Measurements from ENCODE around the gene ATG9A.

Gene ATG9A

DNA sequence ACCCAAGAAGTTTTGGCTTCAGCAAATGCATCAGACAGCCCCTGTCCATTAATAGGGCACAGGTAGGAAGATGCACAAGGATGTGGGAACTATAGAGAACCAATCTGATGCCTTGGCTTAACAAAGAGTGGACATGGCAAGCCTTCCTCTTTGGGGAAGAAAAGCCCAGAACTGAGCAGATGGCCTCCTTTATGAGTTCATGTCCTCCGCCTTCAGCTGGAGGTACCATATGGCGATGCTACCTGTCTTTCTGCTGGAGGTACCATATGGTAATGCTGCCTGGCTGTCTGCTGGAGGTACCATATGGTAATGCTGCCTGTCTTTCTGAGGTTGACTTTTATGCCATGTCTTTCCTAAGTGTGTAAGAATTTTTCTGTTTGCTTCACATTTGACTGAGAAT lies 45.3 kb downstream of the ATG9A start:
- H3K79me2 ChIP-seq (ENCODE audit: low read length) = peaks cover 16% of the 10 kb centered on the region
- no peaks in the 10 kb centered on the region for H4K20me1 ChIP-seq (ENCODE audit: insufficient read depth, low read length)
- peaks cover 4% of the 10 kb centered on the region; the same call in 1 of the 2 replicates for H3K36me3 ChIP-seq (replicated peaks; ENCODE audit: insufficient read depth, low read length)
- H3K9me2 ChIP-seq (replicated peaks; ENCODE audit: insufficient read depth, low read length) = no peaks in the 10 kb centered on the region
- TF ChIP-seq EZH2 (optimal IDR thresholded peaks at IDR 0.05; ENCODE audit: low read depth, low read length) = no peak
- TF ChIP-seq CTCF (IDR thresholded peaks at IDR 0.05; ENCODE audit: low read length) = no peak
- TF ChIP-seq EZH2phosphoT487 (IDR thresholded peaks at IDR 0.05; ENCODE audit: low read length) = no peak
- H3K27ac ChIP-seq (ENCODE audit: low read length) = no peak overlapping the region
- peaks cover 3% of the 10 kb centered on the region; the same call in 1 of the 2 replicates for H3K4me1 ChIP-seq (ENCODE audit: low read length)
- H2AFZ ChIP-seq (ENCODE audit: low read length) = no peak overlapping the region
- H3F3A ChIP-seq (ENCODE audit: insufficient read depth, low read length) = no peaks in the 10 kb centered on the region
- H3K9me3 ChIP-seq (replicated peaks; ENCODE audit: insufficient read depth, low read length) = no peaks in the 10 kb centered on the region
- no peak overlapping the region for H3K4me3 ChIP-seq (ENCODE audit: low read length)
- DNase-seq = no peak
- no peaks in the 10 kb centered on the region for H3K27me3 ChIP-seq (replicated peaks; ENCODE audit: insufficient read depth, low read length)
- no peak overlapping the region for H3K9ac ChIP-seq (ENCODE audit: low read length)
- H3K4me2 ChIP-seq (ENCODE audit: low read depth, low read length) = no peak overlapping the region

DNA sequence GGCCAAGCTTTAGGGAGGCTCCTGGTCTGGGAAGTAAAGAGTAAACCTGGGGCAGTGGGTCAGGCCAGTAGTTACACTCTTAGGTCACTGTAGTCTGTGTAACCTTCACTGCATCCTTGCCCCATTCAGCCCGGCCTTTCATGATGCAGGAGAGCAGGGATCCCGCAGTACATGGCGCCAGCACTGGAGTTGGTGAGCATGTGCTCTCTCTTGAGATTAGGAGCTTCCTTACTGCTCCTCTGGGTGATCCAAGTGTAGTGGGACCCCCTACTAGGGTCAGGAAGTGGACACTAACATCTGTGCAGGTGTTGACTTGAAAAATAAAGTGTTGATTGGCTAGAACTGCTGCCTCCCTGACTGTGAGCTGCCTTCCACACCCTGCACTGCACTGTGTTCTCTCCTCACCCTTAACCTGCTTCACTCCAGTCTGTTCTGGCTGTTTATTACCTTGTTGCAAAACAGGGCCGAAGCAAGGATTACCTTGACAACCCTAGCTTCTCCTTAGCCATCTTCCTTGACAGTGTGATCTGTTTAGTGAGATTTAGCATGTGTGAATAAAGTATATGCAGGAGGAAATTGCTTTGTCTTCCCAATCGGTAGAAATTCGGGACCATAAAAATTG lies 46.2 kb downstream of the ATG9A start:
- no peak for TF ChIP-seq EZH2 (optimal IDR thresholded peaks at IDR 0.05; ENCODE audit: low read depth, low read length)
- no peak for TF ChIP-seq CTCF (IDR thresholded peaks at IDR 0.05; ENCODE audit: low read length)
- TF ChIP-seq EZH2phosphoT487 (IDR thresholded peaks at IDR 0.05; ENCODE audit: low read length) = no peak
- Histone ChIP-seq H3K9me3 (replicated peaks; ENCODE audit: insufficient read depth, low read length) (no peaks in the 10 kb centered on the region), H3K27me3 (replicated peaks; ENCODE audit: insufficient read depth, low read length) (no peaks in the 10 kb centered on the region), H3F3A (ENCODE audit: insufficient read depth, low read length) (no peaks in the 10 kb centered on the region), H3K4me1 (ENCODE audit: low read length) (peaks cover 7% of the 10 kb centered on the region; the same call in 1 of the 2 replicates), H3K27ac (ENCODE audit: low read length) (no peak overlapping the region), H2AFZ (ENCODE audit: low read length) (no peak overlapping the region), H3K4me2 (ENCODE audit: low read depth, low read length) (no peak overlapping the region), H4K20me1 (ENCODE audit: insufficient read depth, low read length) (no peaks in the 10 kb centered on the region), H3K79me2 (ENCODE audit: low read length) (peaks cover 24% of the 10 kb centered on the region), H3K4me3 (ENCODE audit: low read length) (no peak overlapping the region), H3K9ac (ENCODE audit: low read length) (no peak overlapping the region), H3K9me2 (replicated peaks; ENCODE audit: insufficient read depth, low read length) (no peaks in the 10 kb centered on the region), H3K36me3 (replicated peaks; ENCODE audit: insufficient read depth, low read length) (peaks cover 4% of the 10 kb centered on the region; the same call in 1 of the 2 replicates)
- no peak for DNase-seq

DNA sequence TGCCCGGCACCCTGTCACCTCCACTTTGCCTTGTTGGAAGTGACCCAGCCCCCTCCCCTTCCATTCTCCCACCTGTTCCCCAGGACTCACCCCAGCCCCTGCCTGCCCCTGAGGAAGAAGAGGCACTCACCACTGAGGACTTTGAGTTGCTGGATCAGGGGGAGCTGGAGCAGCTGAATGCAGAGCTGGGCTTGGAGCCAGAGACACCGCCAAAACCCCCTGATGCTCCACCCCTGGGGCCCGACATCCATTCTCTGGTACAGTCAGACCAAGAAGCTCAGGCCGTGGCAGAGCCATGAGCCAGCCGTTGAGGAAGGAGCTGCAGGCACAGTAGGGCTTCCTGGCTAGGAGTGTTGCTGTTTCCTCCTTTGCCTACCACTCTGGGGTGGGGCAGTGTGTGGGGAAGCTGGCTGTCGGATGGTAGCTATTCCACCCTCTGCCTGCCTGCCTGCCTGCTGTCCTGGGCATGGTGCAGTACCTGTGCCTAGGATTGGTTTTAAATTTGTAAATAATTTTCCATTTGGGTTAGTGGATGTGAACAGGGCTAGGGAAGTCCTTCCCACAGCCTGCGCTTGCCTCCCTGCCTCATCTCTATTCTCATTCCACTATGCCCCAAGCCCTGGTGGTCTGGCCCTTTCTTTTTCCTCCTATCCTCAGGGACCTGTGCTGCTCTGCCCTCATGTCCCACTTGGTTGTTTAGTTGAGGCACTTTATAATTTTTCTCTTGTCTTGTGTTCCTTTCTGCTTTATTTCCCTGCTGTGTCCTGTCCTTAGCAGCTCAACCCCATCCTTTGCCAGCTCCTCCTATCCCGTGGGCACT lies 46.9 kb downstream of the ATG9A start:
- Histone ChIP-seq H3K4me1 (ENCODE audit: low read length) (peaks cover 7% of the 10 kb centered on the region; the same call in 1 of the 2 replicates), H3K27me3 (replicated peaks; ENCODE audit: insufficient read depth, low read length) (no peaks in the 10 kb centered on the region), H3K36me3 (replicated peaks; ENCODE audit: insufficient read depth, low read length) (peaks cover 4% of the 10 kb centered on the region; the same call in 1 of the 2 replicates), H3K79me2 (ENCODE audit: low read length) (peaks cover 24% of the 10 kb centered on the region), H2AFZ (ENCODE audit: low read length) (no peak overlapping the region), H3K9me2 (replicated peaks; ENCODE audit: insufficient read depth, low read length) (no peaks in the 10 kb centered on the region), H3K27ac (ENCODE audit: low read length) (no peak overlapping the region), H3K4me2 (ENCODE audit: low read depth, low read length) (no peak overlapping the region), H3K9me3 (replicated peaks; ENCODE audit: insufficient read depth, low read length) (no peaks in the 10 kb centered on the region), H3K9ac (ENCODE audit: low read length) (no peak overlapping the region), H4K20me1 (ENCODE audit: insufficient read depth, low read length) (no peaks in the 10 kb centered on the region), H3K4me3 (ENCODE audit: low read length) (no peak overlapping the region), H3F3A (ENCODE audit: insufficient read depth, low read length) (peaks cover 4% of the 10 kb centered on the region)
- TF ChIP-seq CTCF (IDR thresholded peaks at IDR 0.05; ENCODE audit: low read length) (no peak), EZH2 (optimal IDR thresholded peaks at IDR 0.05; ENCODE audit: low read depth, low read length) (no peak), EZH2phosphoT487 (IDR thresholded peaks at IDR 0.05; ENCODE audit: low read length) (no peak)
- no peak for DNase-seq

Data from MM.1S (cell line).